ENCODE data around the gene SPATS2L. TPM values are rescaled to one million over a fixed set of nuclear protein-coding genes. Genes with fewer than 3 reads are reported as not detected.

SPATS2L gene
- total RNA-seq, 2 donors from 2014 or later: 40.3 to 89.9 TPM

GRCh38 chr2:200278694-200279316, 27.7 kb upstream of the SPATS2L start:
- no peaks in the 10 kb centered on the region for H3K27me3 ChIP-seq (ENCODE audit: control insufficient read depth, insufficient read depth, low read length, poor library complexity, severe bottlenecking)
- Mint-ChIP-seq H3K4me3 (no peak overlapping the region), H3K27ac (no peak overlapping the region), H3K9me3 (no peaks in the 10 kb centered on the region), H3K4me1 (peaks cover 20% of the 10 kb centered on the region), H3K27me3 (ENCODE audit: insufficient read depth) (no peaks in the 10 kb centered on the region), H3K36me3 (ENCODE audit: low read depth) (no peaks in the 10 kb centered on the region)
- no peak overlapping the region for H3K9ac ChIP-seq (ENCODE audit: extremely low read depth, low read length, poor library complexity, severe bottlenecking)
- H3K27ac ChIP-seq (ENCODE audit: low read depth, low read length): no peak overlapping the region
- H3K9me3 ChIP-seq (ENCODE audit: control insufficient read depth, low read length): no peaks in the 10 kb centered on the region
- H3K4me3 ChIP-seq (ENCODE audit: low read length): no peak overlapping the region
- WGBS, 2 experiments (ENCODE audit: insufficient coverage in 1 of 2, insufficient read length in 1 of 2): 88 to 93% methylated on average over 4 to 6 of the region's 6 CpGs
- peaks cover 9% of the 10 kb centered on the region for H3K4me1 ChIP-seq (ENCODE audit: control insufficient read depth, insufficient read depth, low read length)
- TF ChIP-seq, protein P1, sequence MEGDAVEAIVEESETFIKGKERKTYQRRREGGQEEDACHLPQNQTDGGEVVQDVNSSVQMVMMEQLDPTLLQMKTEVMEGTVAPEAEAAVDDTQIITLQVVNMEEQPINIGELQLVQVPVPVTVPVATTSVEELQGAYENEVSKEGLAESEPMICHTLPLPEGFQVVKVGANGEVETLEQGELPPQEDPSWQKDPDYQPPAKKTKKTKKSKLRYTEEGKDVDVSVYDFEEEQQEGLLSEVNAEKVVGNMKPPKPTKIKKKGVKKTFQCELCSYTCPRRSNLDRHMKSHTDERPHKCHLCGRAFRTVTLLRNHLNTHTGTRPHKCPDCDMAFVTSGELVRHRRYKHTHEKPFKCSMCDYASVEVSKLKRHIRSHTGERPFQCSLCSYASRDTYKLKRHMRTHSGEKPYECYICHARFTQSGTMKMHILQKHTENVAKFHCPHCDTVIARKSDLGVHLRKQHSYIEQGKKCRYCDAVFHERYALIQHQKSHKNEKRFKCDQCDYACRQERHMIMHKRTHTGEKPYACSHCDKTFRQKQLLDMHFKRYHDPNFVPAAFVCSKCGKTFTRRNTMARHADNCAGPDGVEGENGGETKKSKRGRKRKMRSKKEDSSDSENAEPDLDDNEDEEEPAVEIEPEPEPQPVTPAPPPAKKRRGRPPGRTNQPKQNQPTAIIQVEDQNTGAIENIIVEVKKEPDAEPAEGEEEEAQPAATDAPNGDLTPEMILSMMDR (conservative IDR thresholded peaks at IDR 0.05): no peak
- H3K36me3 ChIP-seq (ENCODE audit: control insufficient read depth, insufficient read depth, low read length): no peaks in the 10 kb centered on the region
- no peak for DNase-seq

- Histone ChIP-seq H3K27ac (ENCODE audit: low read depth, low read length) (no peak overlapping the region), H3K36me3 (ENCODE audit: control insufficient read depth, insufficient read depth, low read length) (no peaks in the 10 kb centered on the region), H3K4me1 (ENCODE audit: control insufficient read depth, insufficient read depth, low read length) (peaks cover 8% of the 10 kb centered on the region), H3K9ac (ENCODE audit: extremely low read depth, low read length, poor library complexity, severe bottlenecking) (no peak overlapping the region), H3K27me3 (ENCODE audit: control insufficient read depth, insufficient read depth, low read length, poor library complexity, severe bottlenecking) (no peaks in the 10 kb centered on the region), H3K9me3 (ENCODE audit: control insufficient read depth, low read length) (no peaks in the 10 kb centered on the region), H3K4me3 (ENCODE audit: low read length) (no peak overlapping the region)
- no peaks in the 10 kb centered on the region for H3K27me3 Mint-ChIP-seq (ENCODE audit: insufficient read depth)
- no peaks in the 10 kb centered on the region for H3K9me3 Mint-ChIP-seq
- TF ChIP-seq, protein P1 (conservative IDR thresholded peaks at IDR 0.05): no peak
- no peak overlapping the region for H3K27ac Mint-ChIP-seq
- no peak for DNase-seq
- H3K4me3 Mint-ChIP-seq: no peak overlapping the region
- H3K4me1 Mint-ChIP-seq: peaks cover 11% of the 10 kb centered on the region
- no peaks in the 10 kb centered on the region for H3K36me3 Mint-ChIP-seq (ENCODE audit: low read depth)
Measured at GRCh38 chr2:200279857-200280256, 26.6 kb upstream of the SPATS2L start.

DNA sequence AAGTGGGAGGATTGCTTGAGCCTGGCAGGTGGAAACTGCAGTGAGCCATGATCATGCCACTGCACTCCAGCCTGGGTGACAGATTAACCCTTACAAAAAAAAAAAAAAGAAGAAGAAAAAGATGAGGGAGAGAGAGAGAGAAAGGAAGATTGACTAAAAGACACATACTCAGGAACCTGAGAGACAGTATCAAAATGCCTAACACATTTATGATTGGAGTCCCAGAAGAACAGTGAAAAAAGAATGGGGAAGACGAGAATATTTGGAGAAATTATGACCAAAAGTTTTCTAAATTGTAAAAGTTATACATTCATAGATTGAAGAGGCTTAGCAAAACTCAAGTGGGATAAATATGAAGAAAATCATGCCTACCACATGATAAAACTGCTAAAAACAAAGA, 19.9 kb upstream of the SPATS2L start:
- Mint-ChIP-seq H3K27ac (no peak overlapping the region), H3K4me3 (no peak overlapping the region), H3K27me3 (ENCODE audit: insufficient read depth) (no peaks in the 10 kb centered on the region), H3K4me1 (peaks cover 4% of the 10 kb centered on the region), H3K36me3 (ENCODE audit: low read depth) (no peaks in the 10 kb centered on the region), H3K9me3 (no peaks in the 10 kb centered on the region)
- TF ChIP-seq, protein P1 (conservative IDR thresholded peaks at IDR 0.05): no peak
- Histone ChIP-seq H3K36me3 (ENCODE audit: control insufficient read depth, insufficient read depth, low read length) (no peaks in the 10 kb centered on the region), H3K9ac (ENCODE audit: extremely low read depth, low read length, poor library complexity, severe bottlenecking) (no peak overlapping the region), H3K27ac (ENCODE audit: low read depth, low read length) (no peak overlapping the region), H3K27me3 (ENCODE audit: control insufficient read depth, insufficient read depth, low read length, poor library complexity, severe bottlenecking) (peaks cover 19% of the 10 kb centered on the region), H3K4me1 (ENCODE audit: control insufficient read depth, insufficient read depth, low read length) (no peaks in the 10 kb centered on the region), H3K9me3 (ENCODE audit: control insufficient read depth, low read length) (no peaks in the 10 kb centered on the region), H3K4me3 (ENCODE audit: low read length) (no peak overlapping the region)
- WGBS, 2 experiments (ENCODE audit: insufficient coverage in 1 of 2, insufficient read length in 1 of 2): 20 to 50% methylated on average over 1 of the region's 1 CpG
- DNase-seq: no peak

All from endodermal cell (in vitro differentiated cells).